Mesothelial cell of epicardium (in vitro differentiated cells): ENCODE measurements around the gene USP47. TPM values are rescaled to one million over a fixed set of nuclear protein-coding genes. Genes with fewer than 3 reads are reported as not detected.

ENCODE experiments used
- DNase-seq, 2 experiments: peaks; one replicate each; pipeline ENCODE4 v3.0.0; 2021; ENCODE audit warnings: low spot score in 2 of 2; ENCODE audit not compliant: unreplicated experiment in 2 of 2
- H3K27ac Mint-ChIP-seq: 2 replicates; pipeline ENCODE4 v1.8.0; 2021; ENCODE audit warnings: mixed read lengths
- H3K27me3 Mint-ChIP-seq: 2 replicates; pipeline ENCODE4 v1.8.0; 2021; ENCODE audit warnings: low read depth, mixed read lengths
- H3K36me3 Mint-ChIP-seq: 2 replicates; pipeline ENCODE4 v1.8.0; 2021; ENCODE audit warnings: mixed read lengths
- H3K4me1 Mint-ChIP-seq: 2 replicates; pipeline ENCODE4 v1.8.0; 2021; ENCODE audit warnings: mixed read lengths
- H3K4me3 Mint-ChIP-seq: 2 replicates; pipeline ENCODE4 v1.8.0; 2021; ENCODE audit warnings: mild to moderate bottlenecking, moderate library complexity, mixed read lengths
- H3K9me3 Mint-ChIP-seq: 2 replicates; pipeline ENCODE4 v1.8.0; 2021; ENCODE audit warnings: mixed read lengths
- total RNA-seq: library from RNA; stranded (reverse); gene quantifications from 3 replicates; pipeline ENCODE4 v1.2.1, GENCODE V29; 2021
- TF ChIP-seq, protein P1 (sequence below): fragments of 200-600 bp; sonication (generic); IDR thresholded peaks from one replicate; pipeline ENCODE4 v1.5.0; 2021; ENCODE audit warnings: antibody characterized with exemption; ENCODE audit not compliant: unreplicated experiment

Gene USP47
- total RNA-seq, 1 donor from 2014 or later = 68.1 TPM

- no peak overlapping the region for H3K4me3 Mint-ChIP-seq
- H3K4me1 Mint-ChIP-seq = peaks cover 19% of the 10 kb centered on the region
- TF ChIP-seq, protein P1, sequence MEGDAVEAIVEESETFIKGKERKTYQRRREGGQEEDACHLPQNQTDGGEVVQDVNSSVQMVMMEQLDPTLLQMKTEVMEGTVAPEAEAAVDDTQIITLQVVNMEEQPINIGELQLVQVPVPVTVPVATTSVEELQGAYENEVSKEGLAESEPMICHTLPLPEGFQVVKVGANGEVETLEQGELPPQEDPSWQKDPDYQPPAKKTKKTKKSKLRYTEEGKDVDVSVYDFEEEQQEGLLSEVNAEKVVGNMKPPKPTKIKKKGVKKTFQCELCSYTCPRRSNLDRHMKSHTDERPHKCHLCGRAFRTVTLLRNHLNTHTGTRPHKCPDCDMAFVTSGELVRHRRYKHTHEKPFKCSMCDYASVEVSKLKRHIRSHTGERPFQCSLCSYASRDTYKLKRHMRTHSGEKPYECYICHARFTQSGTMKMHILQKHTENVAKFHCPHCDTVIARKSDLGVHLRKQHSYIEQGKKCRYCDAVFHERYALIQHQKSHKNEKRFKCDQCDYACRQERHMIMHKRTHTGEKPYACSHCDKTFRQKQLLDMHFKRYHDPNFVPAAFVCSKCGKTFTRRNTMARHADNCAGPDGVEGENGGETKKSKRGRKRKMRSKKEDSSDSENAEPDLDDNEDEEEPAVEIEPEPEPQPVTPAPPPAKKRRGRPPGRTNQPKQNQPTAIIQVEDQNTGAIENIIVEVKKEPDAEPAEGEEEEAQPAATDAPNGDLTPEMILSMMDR = no peak
- no peak for DNase-seq
- H3K9me3 Mint-ChIP-seq = no peaks in the 10 kb centered on the region
- no peaks in the 10 kb centered on the region for H3K27me3 Mint-ChIP-seq
- no peak overlapping the region for H3K27ac Mint-ChIP-seq
- H3K36me3 Mint-ChIP-seq = no peaks in the 10 kb centered on the region
Measured at GRCh38 chr11:11844272-11844671, 2.5 kb downstream of the USP47 start.

DNA sequence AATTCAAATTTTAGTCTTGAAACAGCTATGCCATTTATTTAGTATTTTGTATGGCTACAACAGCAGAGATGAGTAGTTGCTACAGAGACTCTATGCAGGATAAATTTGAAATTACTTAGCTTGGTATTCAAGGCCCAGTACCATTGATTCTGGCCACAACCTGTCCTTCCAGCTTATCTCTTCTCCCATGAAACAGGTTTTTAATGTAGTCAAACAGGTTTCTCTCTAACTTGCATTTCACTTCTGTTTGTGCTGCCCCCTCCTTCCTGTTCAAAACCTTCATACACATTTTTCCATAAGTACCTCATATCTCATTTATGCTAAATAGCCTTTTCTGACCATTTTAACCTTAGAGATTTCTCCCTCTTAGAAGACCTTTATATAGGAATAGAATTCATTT is 3.3 kb downstream of the USP47 start:
- no peak for DNase-seq
- H3K27ac Mint-ChIP-seq = peak overlapping the region; percentile 85
- no peaks in the 10 kb centered on the region for H3K9me3 Mint-ChIP-seq
- no peaks in the 10 kb centered on the region for H3K36me3 Mint-ChIP-seq
- H3K4me3 Mint-ChIP-seq = peak overlapping the region; percentile 1
- H3K4me1 Mint-ChIP-seq = peaks cover 27% of the 10 kb centered on the region
- TF ChIP-seq, protein P1 = no peak
- no peaks in the 10 kb centered on the region for H3K27me3 Mint-ChIP-seq

DNA sequence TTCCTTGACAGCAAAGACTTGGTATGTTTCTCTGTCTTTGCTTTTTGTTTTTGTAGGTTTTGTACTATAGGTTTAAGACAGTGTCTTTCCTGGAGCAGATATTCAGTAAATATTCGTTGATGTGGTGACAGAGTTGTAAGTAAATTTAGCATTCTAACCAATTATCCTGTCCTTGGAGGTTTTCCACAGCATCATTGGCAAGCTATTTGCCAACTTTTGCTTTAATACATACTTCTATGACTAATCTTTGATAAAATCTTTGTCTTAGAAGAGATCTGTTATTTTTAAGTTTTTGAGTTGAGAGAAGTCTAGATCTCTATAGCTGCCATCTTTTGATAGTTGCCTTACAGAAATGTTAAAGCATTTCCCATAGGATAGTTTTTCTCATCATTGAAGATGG is 3.8 kb downstream of the USP47 start:
- Mint-ChIP-seq H3K27ac (peak overlapping the region; percentile 85), H3K9me3 (no peaks in the 10 kb centered on the region), H3K27me3 (no peaks in the 10 kb centered on the region), H3K4me3 (peak overlapping the region; percentile 1), H3K4me1 (peaks cover 32% of the 10 kb centered on the region), H3K36me3 (no peaks in the 10 kb centered on the region)
- DNase-seq = no peak
- TF ChIP-seq, protein P1 = no peak

GRCh38 chr11:11847082-11847481 is 5.3 kb downstream of the USP47 start:
- TF ChIP-seq, protein P1 = no peak
- H3K4me3 Mint-ChIP-seq = no peak overlapping the region
- H3K27me3 Mint-ChIP-seq = no peaks in the 10 kb centered on the region
- H3K9me3 Mint-ChIP-seq = no peaks in the 10 kb centered on the region
- peaks cover 31% of the 10 kb centered on the region for H3K4me1 Mint-ChIP-seq
- peak overlapping the region; percentile 41 for H3K27ac Mint-ChIP-seq
- no peak for DNase-seq
- no peaks in the 10 kb centered on the region for H3K36me3 Mint-ChIP-seq

DNA sequence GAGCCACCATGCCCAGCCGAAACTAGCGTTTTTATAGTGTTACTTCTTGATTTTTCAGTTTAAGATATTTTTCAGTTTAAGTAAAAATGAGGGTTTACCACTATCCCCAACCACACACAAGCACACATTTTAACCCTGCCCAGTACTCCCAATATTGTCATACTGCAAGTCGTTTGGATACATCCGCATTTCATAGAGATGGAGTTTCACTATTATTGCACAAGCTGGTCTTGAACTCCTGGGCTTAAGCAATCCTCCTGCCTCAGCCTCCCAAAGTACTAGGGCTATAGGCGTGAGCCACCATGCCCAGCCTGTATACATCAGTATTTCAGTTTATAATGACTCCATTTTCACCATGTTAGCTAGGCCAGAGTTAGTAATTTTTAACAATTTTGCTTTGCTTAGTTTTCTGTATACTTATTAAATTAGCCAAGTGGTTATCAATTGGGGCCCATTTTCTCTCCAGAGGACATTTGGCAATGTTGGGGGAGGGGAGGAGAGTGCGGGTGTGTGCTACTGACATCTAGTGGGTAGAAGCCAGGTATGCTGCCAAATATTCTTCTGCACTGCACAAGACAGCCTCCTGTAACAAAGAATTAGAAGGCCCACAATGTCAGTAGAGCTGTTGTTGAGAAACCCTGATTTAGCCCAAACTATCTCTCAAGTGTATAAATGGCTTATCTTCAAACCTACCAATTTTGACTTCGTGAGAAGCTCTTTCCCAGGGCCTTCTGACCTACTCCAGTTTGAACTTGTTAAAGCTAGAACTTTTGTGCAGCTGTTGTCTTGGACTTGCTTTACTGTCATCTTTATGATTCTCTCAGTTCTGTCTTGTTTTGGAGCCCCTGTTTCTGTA is 7.3 kb downstream of the USP47 start:
- peak overlapping the region; percentile 89 for H3K27ac Mint-ChIP-seq
- H3K4me3 Mint-ChIP-seq = no peak overlapping the region
- peaks cover 39% of the 10 kb centered on the region for H3K4me1 Mint-ChIP-seq

More for the DNA sequence above, 7.3 kb downstream of the USP47 start:
- DNase-seq = no peak
- no peaks in the 10 kb centered on the region for H3K27me3 Mint-ChIP-seq
- H3K9me3 Mint-ChIP-seq = no peaks in the 10 kb centered on the region
- H3K36me3 Mint-ChIP-seq = no peaks in the 10 kb centered on the region
- TF ChIP-seq, protein P1 = peak; percentile 27
